Stimulated activated CD4-positive, alpha-beta T cell treated with anti-CD3 and anti-CD28 coated beads, Interleukin-4, amount 100 ng/mL, for 24 hours (primary cell): ENCODE data around the gene EMID1.

Experiments used
- DNase-seq: peaks from one replicate; pipeline ENCODE4 v3.0.0-alpha.2; 2020

The EMID1 gene

DNA sequence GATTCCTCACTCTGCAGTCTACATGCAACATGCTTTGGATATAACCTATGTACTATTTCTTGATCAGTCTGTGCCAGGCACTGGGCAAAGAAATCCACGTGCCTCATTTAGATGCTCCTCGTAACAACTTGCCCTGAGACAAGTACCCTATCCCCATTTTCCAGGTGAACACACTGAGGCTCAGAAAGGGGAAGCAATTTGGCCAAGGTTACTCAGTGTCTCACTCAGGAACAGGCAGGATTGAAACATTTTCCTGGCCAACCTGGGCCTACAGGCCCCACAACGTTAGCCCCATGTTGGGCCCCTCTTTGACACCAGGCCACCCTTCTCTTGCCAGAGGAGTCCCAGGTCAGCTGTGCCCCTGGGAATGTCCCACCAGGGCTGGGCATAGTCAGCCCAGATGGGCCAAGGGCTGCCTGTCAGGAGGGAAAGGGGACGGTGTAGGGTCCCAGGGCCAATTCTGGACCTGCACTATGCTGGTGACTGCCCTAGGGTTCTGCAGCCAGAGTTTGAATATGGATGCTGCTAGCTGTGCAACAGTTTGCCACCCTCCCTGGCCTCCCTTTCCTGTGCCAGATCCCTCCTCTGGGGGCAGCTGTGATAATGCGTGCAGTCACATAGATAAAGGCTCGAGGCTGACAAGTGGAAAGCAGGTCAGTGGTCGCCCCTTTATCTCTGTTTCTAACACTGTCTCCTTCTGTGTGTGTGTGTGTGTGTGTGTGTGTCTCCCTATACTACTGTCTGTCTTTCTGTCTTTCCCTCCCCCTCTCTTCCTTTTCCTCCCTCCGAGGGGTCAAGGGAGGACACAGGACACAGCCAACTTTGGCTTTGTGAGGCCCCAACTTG, 10.4 kb upstream of the EMID1 start:
- DNase-seq, result no peak

DNA sequence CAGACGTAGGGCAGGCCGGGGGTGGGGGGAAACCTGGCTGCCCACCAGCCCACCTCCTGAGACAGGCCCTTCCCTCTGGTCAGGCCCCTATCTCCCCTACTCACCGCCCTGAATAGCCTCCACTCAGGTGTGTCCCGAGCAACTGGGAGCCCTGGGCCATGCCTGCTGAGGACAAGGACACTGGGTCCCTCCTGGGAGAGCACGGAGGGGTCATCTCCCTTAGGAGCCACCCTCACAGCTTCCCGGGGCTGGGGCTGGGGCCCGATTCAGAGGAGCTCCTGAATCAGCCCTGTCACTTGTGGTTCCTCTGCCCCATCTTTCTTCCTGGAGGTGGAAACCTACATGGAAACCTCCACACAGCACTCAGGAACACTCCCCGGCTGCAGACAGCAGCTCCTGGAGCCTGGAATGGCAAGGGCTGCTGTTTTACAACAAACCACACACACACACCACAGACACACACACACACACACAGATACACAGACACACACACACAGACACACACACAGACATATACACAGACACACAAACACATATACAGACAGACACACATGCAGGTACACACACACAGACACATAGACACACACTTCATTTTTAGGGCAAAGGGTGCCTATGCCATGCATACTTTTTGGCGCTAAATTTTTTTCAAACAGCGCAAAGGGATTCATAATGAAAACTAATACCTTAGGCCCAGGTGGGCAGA, 9.6 kb upstream of the EMID1 start:
- DNase-seq, result no peak

DNA sequence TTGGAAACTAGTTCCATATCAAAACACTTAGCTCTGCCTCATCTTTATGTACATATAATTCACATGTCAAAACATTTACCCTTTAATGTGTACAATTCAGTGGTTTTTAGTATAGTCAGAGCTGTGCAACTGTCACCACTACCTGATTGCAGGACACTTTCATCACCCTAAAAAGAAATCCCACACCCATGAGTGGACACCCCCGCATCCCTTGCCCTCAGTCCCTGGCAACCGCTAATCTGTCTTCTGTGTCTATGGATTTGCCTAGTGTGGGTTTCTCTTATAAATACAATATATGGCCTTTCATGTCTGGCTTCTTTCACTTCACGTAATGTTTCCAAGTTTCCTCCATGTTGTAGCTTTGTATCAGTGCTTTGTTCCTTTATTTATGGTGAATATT, 8.6 kb upstream of the EMID1 start:
- no peak for DNase-seq

DNA sequence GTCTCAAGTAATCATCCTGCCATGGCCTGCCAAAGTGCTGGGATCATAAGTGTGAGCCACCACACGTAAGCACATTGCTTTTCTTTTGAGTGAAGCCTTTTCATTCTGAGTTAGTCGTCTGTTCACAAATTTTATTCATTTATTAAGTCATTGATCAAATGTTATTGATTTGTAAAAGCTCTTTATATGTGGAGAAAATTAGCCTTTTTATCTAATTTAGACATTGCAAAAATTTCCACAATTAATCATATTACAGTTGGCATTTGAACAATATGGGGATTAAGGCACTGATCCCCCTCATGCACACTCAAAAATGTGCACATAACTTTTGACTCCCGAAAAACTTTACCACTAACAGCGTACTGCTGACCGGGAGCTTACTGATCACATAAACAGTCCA, 7.5 kb upstream of the EMID1 start:
- DNase-seq, result no peak

DNA sequence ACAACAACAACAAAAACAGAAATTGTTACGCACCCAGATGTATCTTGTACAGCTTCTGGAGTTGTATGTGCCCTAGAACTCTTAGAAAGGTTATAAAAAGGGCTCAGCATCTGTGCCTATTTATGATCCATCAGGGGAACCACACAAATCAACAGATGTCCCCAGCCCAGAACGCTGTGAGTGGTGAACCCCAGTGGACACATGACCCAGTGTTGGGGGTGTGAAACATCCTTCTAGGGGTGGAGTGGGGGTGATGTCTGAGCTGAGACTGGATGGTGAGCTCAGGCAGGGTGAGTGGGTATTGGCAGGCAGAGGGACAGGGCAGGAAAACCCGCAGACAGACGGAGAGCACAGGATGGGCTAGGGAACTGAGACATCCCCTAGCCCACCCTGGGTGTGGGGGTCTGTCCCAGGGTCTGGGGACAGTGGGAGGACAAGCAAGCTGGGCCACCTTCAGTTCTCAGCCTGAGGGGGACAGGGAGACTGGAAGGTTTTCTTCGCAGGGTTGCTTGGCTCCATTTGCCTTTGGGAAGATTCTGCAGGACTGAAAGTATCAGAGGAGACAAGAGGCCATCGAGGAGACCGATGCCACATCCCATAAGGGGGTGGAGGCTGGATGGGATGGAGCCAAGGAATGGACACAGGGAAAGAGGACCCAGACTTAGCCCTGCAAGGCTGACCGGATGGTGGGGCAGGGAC, 5.8 kb upstream of the EMID1 start:
- no peak for DNase-seq

DNA sequence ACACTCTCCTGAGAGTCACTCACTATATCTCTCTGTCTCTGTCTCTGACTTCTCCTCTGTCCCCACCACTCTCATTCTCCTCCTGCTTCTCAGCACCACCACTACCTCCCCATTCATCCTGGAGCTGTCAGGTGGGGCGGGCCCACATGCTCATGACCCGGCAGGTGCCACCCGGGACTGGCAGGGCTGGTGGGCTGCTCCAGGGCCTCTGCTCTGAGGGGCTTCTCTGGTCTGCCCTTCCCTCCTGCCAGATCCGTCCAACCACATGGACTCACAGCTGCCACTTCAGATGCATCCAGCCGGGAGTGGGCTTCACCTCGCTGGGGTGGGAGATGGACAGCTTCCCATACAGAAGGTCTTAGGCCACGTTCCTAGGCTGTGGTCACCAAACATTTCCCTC, 4.8 kb upstream of the EMID1 start:
- no peak for DNase-seq

DNA sequence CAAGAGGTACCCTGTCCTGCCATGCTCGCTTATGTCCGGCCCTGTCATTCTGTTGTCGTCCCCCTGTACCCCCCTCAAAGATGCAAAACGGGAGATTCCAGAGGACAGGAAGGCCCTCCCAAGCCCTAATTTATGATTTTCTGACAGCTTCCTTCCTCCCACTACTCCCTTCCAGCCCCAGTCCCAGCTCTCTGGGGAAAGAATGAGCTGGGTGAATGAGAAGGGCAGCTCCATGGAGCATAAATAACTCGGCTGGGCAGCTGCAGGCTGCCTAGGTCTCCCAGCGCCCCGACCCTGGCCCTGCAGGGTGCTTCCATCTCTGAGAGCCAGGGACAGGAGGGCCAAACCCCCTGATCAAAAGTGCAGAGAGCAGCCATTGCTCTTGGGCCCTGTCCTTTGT, 3.9 kb upstream of the EMID1 start:
- no peak for DNase-seq

DNA sequence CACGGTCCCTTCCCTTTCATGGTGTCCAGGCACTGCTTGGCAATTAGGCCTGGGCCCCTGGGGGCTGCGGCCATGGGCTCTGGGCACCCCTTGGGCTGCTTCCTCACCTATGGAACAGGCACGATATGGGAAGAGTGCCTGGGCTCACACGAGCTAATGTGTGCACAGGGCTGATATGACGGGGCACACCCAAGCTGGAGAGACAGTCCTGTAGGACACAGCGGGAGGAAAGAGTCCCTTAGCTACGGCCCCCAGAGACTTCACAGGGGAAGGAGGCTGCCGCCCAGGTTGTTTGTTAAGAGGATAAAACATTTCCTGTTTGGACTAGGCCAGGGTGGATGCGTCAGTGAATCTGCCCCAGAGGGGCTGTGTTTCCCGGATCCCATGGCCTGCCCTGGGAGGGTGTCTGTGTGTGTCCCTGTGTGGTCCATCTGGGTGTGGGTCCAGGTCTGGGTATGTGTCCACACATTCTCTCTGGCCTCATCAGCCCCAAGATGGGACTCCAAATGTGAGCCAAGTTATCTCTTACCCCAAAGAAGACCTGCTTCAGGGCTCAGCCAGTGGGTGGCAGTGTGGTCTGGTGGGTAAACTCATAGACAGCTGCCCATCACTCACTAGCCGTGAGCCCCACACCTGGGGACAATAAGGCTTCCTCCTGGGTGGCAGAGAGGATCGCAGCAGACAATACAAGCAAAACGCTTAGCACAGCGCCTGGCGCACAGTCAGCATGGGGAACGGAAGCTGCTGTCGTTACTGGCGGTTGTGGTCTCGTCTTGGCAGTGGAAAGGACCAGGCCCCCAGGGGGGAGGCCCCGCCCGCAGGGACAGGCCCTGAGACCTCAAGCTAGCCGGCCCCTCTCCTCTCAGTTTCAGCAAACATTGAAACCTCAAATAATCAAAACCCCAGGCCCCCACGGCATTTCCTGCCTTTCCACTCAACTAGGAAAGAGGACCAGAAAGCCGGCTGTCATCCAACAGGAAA, 3.2 kb upstream of the EMID1 start:
- DNase-seq, result peak; percentile 42

DNA sequence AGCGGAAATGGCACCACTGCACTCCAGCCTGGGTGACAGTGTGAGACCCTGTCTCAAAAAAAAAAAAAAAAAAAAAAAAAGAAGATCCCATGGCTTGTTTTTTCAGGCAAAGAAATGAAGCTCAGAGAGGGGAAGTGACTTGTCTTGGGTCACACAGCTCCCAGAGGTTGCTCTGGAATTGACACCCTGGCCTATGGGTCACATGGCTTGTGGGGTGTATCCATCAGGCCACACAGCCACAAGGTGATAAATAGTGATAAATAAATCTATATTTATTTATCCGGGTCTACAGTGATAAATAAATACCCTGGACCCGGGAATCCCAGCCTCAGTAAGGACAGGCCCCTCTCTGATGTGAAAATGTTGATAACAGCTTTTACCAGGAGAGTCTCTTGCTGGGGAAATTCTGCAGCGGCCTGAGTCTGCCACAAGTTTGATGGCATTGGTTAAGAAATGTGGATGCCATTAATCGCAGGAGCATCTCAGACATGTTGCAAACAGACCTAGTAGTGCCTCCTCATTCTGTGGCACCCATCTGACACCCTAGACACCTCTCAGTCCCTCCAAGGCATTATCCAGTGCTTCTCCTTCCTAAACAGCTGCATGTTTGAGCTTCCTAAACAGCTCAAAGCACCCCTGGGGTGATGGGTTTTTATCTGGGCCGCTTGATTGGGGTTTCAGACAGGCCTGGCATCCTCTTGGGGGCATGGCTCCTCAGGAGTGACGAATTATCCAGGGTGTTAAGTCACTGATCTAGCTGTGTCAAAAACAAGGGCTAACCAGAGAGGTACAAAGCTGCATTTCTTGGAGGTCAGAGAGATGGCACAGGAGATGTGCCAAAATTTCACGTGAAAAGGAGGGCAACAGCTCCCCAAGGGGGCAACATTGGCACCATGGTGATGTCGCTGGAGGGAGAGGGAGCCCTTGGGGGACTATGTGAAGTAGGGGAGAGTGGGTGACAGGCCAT, 1.9 kb upstream of the EMID1 start:
- no peak for DNase-seq

DNA sequence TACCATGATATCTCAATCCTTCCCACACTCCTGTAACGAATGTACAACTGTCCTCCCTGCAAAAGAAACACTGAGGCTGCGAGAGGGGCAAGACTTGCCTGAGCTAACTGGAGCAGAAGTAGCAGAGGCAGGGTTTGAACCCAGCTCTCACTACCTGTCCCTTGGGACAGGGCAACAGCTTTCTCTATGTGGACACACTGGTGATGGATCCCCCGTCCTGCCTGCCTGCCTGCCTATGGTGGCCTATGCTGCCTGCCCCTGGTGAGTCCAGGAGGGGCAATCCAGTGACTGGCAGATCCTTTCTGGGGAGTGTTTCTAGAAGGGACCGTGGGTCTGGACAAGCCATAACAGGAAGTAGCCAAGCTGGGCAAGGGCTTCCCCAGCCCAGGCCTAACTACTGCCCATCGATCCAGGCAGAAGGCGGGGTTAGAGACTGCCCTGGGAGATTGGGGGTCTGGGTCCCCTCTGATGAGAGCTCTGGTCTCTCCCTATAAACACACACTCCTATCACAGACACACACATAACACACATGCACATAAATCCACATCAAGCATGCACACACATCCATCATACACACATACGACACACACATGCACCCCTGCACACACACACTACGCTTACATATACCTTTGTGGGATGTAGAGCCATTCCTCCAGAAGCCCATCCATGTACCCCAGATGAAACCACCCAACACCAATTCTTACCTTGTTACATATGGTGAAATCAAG, 1.1 kb upstream of the EMID1 start:
- no peak for DNase-seq

DNA sequence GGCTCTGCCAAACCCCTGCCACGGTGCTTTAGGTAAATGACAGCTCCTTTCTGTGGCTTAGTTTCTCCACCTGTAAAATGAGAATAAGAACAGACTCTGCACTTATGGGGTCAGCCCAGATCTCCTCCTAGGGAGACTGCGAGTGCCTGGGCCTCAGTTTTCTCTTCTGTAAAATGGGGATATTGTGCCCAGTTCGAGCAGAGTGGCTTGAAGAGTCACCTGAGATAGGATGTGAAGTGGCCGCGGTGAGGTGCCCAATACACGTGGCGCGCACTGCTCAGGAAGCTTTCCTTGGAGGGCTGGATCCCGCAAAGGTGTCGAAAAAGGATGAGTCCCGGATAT, 473 bp upstream of the EMID1 start:
- DNase-seq, result no peak

DNA sequence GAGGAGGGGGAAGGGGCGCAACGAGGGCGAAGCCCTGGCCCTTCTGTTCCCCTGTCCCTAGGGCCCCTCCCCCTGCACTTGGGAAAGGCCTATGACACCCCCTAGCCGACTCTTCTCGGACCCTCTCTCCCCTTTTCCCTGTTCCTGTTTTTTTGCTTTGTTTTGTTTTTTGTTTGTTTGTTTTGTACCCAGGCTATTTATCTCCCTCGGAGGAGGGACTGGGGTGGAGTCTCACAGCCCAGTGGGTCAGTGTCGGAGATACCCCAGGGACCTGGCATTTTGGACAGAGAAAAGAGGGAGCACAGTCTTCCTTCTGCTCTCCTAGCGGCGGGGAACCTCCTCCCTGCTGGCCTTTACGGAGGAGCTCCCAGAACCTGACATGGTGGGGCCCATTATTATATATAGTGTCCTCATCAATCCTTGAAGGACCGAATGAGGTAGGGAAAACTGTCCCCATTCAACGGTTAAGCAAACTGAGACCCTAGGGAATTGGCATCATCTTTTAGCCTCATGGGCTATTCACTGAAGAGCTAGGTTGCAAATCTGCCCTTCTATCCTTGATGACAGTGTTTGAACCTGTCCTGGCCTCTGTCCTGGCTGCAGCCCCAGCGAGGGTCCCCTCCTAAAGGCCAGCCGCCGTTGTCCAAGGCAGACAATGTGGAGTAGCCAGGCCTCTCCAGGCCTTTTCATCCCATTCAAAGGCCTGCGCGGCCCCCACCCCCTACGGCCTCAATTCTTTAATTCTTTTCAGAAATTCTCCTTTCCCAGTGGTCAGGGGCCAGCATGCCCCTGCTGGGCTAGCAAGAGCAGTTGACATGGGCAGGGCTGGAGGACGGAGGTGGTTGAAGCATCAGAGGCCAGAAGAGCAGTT, 911 bp downstream of the EMID1 start:
- no peak for DNase-seq

DNA sequence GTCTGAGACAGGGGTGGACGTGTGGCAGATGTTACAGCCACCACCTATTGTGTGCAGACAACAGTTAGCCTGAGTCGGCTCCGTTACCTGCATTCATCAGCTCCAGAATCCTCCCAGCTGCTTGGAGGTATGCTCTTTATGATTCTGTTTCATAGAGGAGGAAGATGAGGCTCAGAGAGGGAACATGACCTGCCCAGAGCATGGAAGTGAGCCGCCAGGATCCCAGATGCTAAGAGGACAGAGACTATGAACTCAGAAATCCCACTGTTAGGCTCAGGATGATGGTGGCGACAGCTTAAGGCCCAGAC, 1.5 kb downstream of the EMID1 start:
- no peak for DNase-seq

DNA sequence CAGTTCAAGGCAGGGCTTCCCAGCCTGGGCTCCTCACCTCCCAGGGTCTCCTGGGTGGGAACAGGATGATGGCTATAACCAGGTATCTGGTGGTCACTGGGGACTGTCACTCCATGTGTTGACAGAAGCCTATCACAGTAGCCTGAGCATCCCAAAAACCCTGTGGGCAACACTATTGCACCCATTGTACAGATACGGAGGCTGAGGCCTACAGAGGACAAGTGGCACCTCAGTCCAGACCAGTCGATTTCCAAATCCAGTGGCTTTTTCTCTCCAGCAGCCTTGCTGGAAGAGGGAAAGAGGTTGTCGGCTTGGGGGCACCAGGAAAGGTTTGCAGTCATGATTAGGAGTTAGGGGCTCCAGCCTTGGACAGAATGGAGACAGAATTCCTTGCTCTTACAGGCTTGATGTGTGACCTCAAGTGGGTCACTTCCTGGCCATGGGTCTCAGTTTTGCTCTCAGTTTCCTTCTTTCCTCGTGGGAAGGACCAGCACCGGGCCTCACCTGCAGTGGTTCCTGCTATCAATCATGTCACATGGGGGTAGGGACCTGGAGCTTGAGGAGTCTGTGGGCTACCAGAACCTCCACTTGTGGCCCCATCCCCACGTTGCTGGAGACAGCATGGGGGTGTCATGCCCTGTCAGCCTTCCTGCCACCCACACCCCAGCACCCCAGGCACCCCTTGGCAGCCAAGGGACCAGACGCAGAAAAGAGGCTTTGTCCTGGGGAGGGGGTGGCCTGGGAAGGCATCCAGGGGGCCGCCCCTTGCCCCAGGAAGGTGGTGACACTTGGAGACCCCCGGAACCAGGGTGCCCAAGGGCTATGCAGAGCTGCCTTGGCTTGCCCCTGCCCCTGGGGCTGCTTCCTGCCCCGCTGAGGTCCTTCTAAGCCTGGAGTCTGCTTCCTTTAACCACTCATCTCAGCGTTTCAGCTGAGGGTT, 2.1 kb downstream of the EMID1 start:
- DNase-seq, result no peak

DNA sequence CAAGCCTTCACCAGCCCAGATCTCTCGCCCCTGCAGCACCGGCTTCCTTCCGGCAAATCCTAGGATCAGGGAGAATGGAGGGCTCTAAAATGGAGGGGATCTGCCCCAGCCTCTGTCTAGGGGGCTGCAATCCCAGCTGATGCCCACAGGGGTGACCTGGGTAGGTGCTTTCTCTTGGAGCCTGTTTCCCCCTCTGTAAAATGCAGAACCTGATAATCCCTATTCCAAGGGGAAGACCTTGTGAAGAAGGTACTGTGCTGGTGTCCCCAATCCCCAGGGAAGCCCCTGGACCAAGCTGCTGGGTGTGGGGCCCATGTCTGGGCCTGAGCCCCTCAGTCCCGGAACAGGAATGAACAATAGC, 2.8 kb downstream of the EMID1 start:
- DNase-seq, result no peak

DNA sequence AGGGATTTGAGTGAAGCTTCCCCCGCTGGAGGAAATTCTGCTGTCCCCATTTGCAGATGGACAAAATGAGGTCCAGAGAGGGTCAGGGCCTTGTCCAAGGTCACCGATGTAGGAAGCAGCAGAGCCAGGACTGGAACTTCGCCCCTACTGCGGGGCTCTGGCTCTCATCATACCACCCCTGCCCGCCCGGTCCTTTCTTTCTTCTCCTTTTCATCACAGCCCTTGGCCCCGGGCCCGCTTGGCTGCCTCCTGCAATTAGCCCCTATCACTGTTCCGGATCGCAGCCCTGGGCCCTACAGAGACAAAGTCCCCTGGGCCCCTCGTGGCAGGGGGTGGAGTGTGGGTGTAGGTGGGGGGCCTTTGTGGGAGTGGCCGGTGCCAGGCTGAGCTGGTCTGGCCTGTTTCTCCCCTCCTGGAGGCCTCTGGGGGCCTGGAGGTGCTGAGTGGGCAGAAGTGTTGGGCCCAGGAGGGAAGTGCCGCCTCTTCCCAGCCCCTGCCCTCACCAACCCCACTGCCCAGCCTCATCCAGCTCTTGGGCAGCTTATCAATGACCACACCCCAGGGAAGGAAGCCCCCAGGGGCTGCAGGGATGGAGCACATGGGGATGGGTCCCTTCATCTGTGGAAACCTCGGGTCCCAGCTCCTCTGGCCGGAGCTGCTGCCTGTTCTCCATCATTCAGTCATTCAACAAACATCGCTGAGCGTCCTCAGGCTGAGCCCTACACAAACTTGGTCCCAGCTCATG, 3.4 kb downstream of the EMID1 start:
- no peak for DNase-seq

DNA sequence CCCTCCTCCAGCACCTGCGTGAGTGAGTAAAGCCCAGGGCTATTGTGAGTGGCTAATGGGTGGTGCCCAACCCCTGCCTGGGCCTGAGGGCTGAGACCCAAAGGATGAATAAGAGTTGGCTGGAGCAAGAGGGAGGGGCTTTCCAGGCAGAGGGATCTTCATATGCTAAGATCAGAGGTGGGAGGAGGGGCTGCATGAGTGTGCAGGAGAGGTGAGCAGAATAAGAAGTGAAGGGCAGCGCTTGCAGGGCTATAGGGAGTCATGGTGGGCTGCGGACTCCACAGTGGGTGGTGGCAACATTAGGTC, 3.9 kb downstream of the EMID1 start:
- DNase-seq, result no peak

DNA sequence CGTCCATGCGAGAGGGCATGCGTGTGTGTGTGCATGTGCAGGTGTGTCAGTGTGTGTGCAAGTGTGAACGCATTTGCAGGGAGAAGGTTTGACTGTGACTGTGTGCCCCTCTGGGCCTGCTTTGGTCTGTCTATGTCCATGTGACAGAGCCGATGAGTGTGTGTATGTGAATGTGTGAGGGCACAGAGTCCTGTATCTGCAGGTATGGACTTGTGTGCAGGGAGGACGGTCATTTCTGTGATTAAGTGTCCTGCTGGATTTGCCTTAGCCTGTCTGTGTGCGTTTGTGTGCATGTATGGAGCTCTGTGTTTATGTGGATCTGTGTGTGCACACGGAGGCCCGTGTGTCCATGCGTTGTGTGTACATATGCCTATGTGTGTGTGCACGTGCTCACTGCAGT, 5.4 kb downstream of the EMID1 start:
- no peak for DNase-seq
